NB4 (cell line): Measurements from ENCODE around the gene TSTD1.

Experiments
- POLR2A ChIP-seq: IDR thresholded peaks from 2 replicates; pipeline ENCODE4 v1.6.1; 2011; ENCODE audit warnings: mild to moderate bottlenecking; ENCODE audit not compliant: insufficient read length; ENCODE audit errors: extremely low read depth
- TF ChIP-seq, protein P1 (sequence below): IDR thresholded peaks from one replicate; pipeline ENCODE4 v1.5.1; 2012; ENCODE audit warnings: low read depth, low read length
- TF ChIP-seq, protein P2 (sequence below): IDR thresholded peaks from 2 replicates; pipeline ENCODE4 v1.6.1; 2011; ENCODE audit warnings: low read depth, low read length

DNA sequence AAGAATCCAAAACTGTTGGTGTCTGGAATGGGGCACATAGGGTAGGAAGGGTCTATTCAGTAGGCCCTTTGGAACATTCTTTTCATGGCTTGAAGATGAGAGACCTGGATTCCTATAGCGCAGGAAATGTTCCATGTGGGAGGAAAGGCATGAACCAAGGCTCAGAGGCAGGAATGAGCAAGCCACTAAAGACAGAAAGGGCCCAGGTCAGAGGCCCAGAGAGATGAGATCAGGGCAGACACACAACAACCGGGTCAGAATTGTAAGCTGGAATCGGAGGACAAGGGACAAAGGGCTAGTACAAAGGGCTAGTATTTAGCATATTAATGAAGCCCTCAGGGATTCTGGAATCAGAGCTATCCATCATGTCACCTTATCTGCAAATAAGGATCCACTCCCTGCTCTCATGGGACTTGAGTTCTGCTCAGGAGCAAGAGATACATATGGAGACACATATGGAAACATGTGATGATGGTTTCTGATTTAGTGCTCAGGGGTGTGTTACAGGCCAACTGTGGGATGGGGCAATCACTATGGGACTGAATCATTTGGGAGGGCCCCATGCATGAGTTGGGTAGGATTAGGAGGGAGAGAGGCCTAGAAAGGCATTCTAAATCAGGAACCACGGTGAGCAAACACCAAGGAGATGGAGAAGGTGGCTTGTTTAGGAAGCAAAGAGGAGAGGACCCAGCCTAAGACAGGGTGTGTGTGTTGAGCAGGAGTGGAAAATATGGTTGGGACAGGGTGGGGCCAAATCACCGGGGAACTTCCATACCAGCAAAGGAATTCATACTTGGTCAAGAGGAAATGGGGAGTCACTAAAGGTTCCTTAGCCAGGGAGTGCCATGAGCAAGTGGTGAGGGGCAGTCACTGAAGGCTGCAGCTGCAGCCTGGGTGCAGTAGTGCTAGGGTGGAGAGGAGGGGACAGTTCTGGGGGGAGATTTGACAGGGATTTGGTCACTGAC, 42.0 kb upstream of the TSTD1 start:
- TF ChIP-seq, protein P1, sequence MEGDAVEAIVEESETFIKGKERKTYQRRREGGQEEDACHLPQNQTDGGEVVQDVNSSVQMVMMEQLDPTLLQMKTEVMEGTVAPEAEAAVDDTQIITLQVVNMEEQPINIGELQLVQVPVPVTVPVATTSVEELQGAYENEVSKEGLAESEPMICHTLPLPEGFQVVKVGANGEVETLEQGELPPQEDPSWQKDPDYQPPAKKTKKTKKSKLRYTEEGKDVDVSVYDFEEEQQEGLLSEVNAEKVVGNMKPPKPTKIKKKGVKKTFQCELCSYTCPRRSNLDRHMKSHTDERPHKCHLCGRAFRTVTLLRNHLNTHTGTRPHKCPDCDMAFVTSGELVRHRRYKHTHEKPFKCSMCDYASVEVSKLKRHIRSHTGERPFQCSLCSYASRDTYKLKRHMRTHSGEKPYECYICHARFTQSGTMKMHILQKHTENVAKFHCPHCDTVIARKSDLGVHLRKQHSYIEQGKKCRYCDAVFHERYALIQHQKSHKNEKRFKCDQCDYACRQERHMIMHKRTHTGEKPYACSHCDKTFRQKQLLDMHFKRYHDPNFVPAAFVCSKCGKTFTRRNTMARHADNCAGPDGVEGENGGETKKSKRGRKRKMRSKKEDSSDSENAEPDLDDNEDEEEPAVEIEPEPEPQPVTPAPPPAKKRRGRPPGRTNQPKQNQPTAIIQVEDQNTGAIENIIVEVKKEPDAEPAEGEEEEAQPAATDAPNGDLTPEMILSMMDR, result no peak
- TF ChIP-seq POLR2A, result no peak
- TF ChIP-seq, protein P2, sequence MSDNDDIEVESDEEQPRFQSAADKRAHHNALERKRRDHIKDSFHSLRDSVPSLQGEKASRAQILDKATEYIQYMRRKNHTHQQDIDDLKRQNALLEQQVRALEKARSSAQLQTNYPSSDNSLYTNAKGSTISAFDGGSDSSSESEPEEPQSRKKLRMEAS, result no peak
